HepG2 (cell line): ENCODE measurements around the gene RASD2. TPM values are rescaled to one million over a fixed set of nuclear protein-coding genes. Genes with fewer than 3 reads are reported as not detected.
"Not testable (repeated sequence)": the region's sequence is repeated elsewhere in the genome, so short reads cannot be mapped to it uniquely, and the experiment has no call there.

Experiments
- ATAC-seq: fragments of 200-7000 bp; cut with Tn5 transposase; 3 replicates; pipeline ENCODE4 v1.9.1; 2020; ENCODE audit warnings: mild to moderate bottlenecking, moderate library complexity
- BruUV-seq: library from RNA; stranded (reverse); fragments of 400-500 nt; replicated peaks from 2 replicates; lab custom pipeline; 2021; lab: Mats Ljungman, UMichigan
- CTCF ChIA-PET: fragments of 300-600 bp; formaldehyde crosslinking; extraction: SDS; loops from one replicate; lab custom pipeline; 2021; ENCODE audit warnings: low total read pairs, inconsistent platforms, low intra/inter-chr PET ratio; lab: Yijun Ruan, JAX
- POLR2A ChIA-PET: fragments of 350-600 bp; sonication (Branson Sonifier 250); formaldehyde crosslinking; loops from one replicate; lab custom pipeline; 2020; ENCODE audit warnings: antibody characterized with exemption, inconsistent platforms; lab: Yijun Ruan, JAX
- DNase-seq: peaks from one replicate; pipeline ENCODE4 v3.0.0-alpha.2; 2015; ENCODE audit warnings: low spot score
- FAIRE-seq: peaks from 3 replicates; lab custom pipeline; 2011; peaks lifted over from hg19 to GRCh38; lab: Jason Lieb, UNC
- H2AFZ ChIP-seq: one replicate; pipeline ENCODE4 v1.6.1; 2011; ENCODE audit warnings: low read length, inconsistent platforms
- H3K27ac ChIP-seq: fragments of 300-600 bp; 3 replicates; pipeline ENCODE4 v1.8.0; 2011; ENCODE audit warnings: mixed run types, mild to moderate bottlenecking, mixed read lengths, low read length, inconsistent platforms; ENCODE audit not compliant: insufficient read depth; ENCODE audit errors: extremely low read length
- H3K27me3 ChIP-seq, 2 experiments: fragments of 200-600 bp in 1 of 2; 2 replicates in 1 of 2; 3 replicates in 1 of 2; pipeline versions ENCODE4 v1.6.0 to v1.8.0; 2011; ENCODE audit warnings: low read length in 2 of 2, mild to moderate bottlenecking in 2 of 2, moderate library complexity in 2 of 2, inconsistent platforms in 1 of 2; ENCODE audit not compliant: insufficient read depth in 2 of 2, control insufficient read depth in 1 of 2
- H3K36me3 ChIP-seq, 2 experiments: fragments of 200-600 bp in 1 of 2; replicated peaks in 1 of 2; 2 replicates in 1 of 2; 3 replicates in 1 of 2; pipeline versions ENCODE4 v1.5.1 to v1.8.0; 2011; ENCODE audit warnings: low read length in 2 of 2, inconsistent platforms in 1 of 2; ENCODE audit not compliant: insufficient read depth in 2 of 2, control insufficient read depth in 1 of 2
- H3K4me1 ChIP-seq: 2 replicates; pipeline ENCODE4 v1.5.1; 2012; ENCODE audit warnings: low read length, inconsistent platforms; ENCODE audit not compliant: insufficient read depth
- H3K4me2 ChIP-seq: 2 replicates; pipeline ENCODE4 v1.6.0; 2011; ENCODE audit warnings: low read depth, low read length, inconsistent platforms
- H3K4me3 ChIP-seq, 3 experiments: fragments of 200-600 bp in 1 of 3; sonication (generic), shearing (Covaris generic) in 1 of 3; replicated peaks in 1 of 3; 2 replicates each; pipeline ENCODE4 v1.5.1; 2011 to 2016; ENCODE audit warnings: low read length in 3 of 3, inconsistent platforms in 2 of 3, low read depth in 2 of 3, mild to moderate bottlenecking in 2 of 3, control low read depth in 1 of 3, mixed read lengths in 1 of 3; ENCODE audit not compliant: insufficient read depth in 1 of 3
- H3K79me2 ChIP-seq: one replicate; pipeline ENCODE4 v1.6.1; 2011; ENCODE audit warnings: low read length, inconsistent platforms; ENCODE audit not compliant: insufficient read depth
- H3K9ac ChIP-seq: 2 replicates; pipeline ENCODE4 v1.6.0; 2011; ENCODE audit warnings: mild to moderate bottlenecking, low read depth, low read length, inconsistent platforms; ENCODE audit not compliant: insufficient read depth
- H3K9me3 ChIP-seq: 2 replicates; pipeline ENCODE4 v1.5.1; 2012; ENCODE audit warnings: mild to moderate bottlenecking, low read length
- H4K20me1 ChIP-seq: 2 replicates; pipeline ENCODE4 v1.6.0; 2011; ENCODE audit warnings: inconsistent platforms, mild to moderate bottlenecking, low read length, moderate library complexity; ENCODE audit not compliant: insufficient read depth
- BCL6 ChIP-seq: IDR thresholded peaks from 2 replicates; pipeline ENCODE4 v1.6.1; 2016; ENCODE audit warnings: missing genetic modification reagents, missing compliant biosample characterization
- HNRNPK ChIP-seq: fragments of 200-400 bp; formaldehyde crosslinking; IDR thresholded peaks from 2 replicates; pipeline ENCODE4 v1.6.1; 2018; ENCODE audit warnings: low read length, low read depth, moderate library complexity, mild to moderate bottlenecking; ENCODE audit not compliant: poor library complexity, severe bottlenecking
- MED1 ChIP-seq: sonication (generic); formaldehyde crosslinking; IDR thresholded peaks from 2 replicates; pipeline ENCODE4 v1.4.0; 2020; ENCODE audit warnings: missing genetic modification reagents
- MYC ChIP-seq: sonication (generic); formaldehyde crosslinking; IDR thresholded peaks from 2 replicates; pipeline ENCODE4 v1.9.0; 2021; ENCODE audit warnings: missing genetic modification reagents, borderline replicate concordance
- PCBP1 ChIP-seq: fragments of 200-400 bp; formaldehyde crosslinking; IDR thresholded peaks from 2 replicates; pipeline ENCODE4 v1.6.1; 2017; ENCODE audit warnings: mild to moderate bottlenecking, low read depth, low read length, borderline replicate concordance
- RAD51 ChIP-seq: fragments of 450-650 bp; IDR thresholded peaks from 2 replicates; pipeline ENCODE4 v1.6.1; 2016; ENCODE audit warnings: borderline replicate concordance
- SP4 ChIP-seq: sonication (generic); formaldehyde crosslinking; IDR thresholded peaks from 2 replicates; pipeline ENCODE4 v1.8.1; 2023; ENCODE audit warnings: mild to moderate bottlenecking, missing genetic modification reagents
- SRSF1 ChIP-seq: fragments of 200-400 bp; formaldehyde crosslinking; optimal IDR thresholded peaks from 2 replicates; pipeline ENCODE3; 2017; ENCODE audit warnings: mild to moderate bottlenecking, low read depth, low read length, moderate library complexity
- ZNF260 ChIP-seq: sonication (generic); formaldehyde crosslinking; IDR thresholded peaks from 2 replicates; pipeline ENCODE4 v1.4.0; 2020; ENCODE audit warnings: missing genetic modification reagents, low read depth, mild to moderate bottlenecking, borderline replicate concordance
- WGBS: methylation state at CpG from one replicate; pipeline ENCODE4 v1.1.6; 2017; ENCODE audit warnings: low lambda C conversion rate; 5-methylcytosine and 5-hydroxymethylcytosine counted together
- in situ Hi-C: cut with HindIII; loops from 2 replicates; pipeline ENCODE4 v1.10.0; 2017; ENCODE audit warnings: low pct_unique_long_range_greater_than_20kb; ENCODE audit not compliant: extremely low pct_ligation_motif_present
- intact Hi-C: fragments of 100-400 bp; cut with micrococcal nuclease; formaldehyde crosslinking; loops from one replicate; pipeline ENCODE4 v1.10.0; 2022; ENCODE audit not compliant: unreplicated experiment
- polyA plus RNA-seq, 8 experiments: library from polyadenylated mRNA; depleted of rRNA in 3 of 8; stranded (reverse) in 7 of 8; unstranded in 1 of 8; fragments of >200 nt; fragmentation: Illumina TruSeq in 4 of 8; extraction: Trizol in 4 of 8; gene quantifications; 2 replicates each; pipeline versions ENCODE4 v1.2.1 to v1.2.3, GENCODE V29; 2011 to 2016; ENCODE audit warnings: low read depth in 4 of 8, missing spikeins in 1 of 8, mixed read lengths in 1 of 8; ENCODE audit not compliant: insufficient read depth in 1 of 8
- total RNA-seq, 5 experiments: library from RNA; depleted of rRNA; stranded (reverse); fragments of >200 nt; fragmentation: Illumina TruSeq; extraction: Trizol; gene quantifications; 2 replicates each; pipeline ENCODE4 v1.2.3, GENCODE V29; 2016; ENCODE audit warnings: low read depth in 1 of 5
- TF ChIP-seq, protein P1 (sequence below): IDR thresholded peaks from 2 replicates; pipeline ENCODE4 v1.6.1; 2016; ENCODE audit warnings: mild to moderate bottlenecking, missing biosample characterization, missing genetic modification reagents

RASD2 gene
- total and polyA plus RNA-seq, 2 of the 13 experiments (the other 11 are each of a cell fraction or from before 2014, with no cell fraction given), result not detected

DNA sequence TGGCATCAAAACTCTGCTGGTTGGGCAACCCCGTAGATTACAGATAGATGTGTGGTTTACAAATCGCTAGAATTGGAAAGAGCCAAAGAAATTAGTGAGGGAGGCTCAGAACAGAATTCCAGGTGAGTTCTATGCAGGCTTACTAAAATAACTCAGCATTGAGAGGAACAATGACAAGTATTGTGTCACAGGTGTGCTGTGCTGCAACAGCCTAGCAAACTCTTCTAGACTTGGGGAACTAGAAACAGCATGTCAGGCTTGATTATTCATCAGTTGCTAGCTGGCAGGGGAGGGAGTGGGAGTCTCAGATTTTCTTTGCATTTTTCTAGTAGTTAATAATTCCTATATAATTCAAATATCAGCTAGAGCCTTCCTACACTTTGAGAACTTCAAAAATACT lies 26.3 kb upstream of the RASD2 start:
- 2% methylated on average over 2 of the region's 2 CpGs for WGBS
- Histone ChIP-seq H3K36me3 (no peaks in the 10 kb centered on the region), H4K20me1 (no peaks in the 10 kb centered on the region), H3K9me3 (no peaks in the 10 kb centered on the region), H3K27ac (no peak overlapping the region), H2AFZ (no peak overlapping the region), H3K9ac (no peak overlapping the region)
- in situ Hi-C loops, result no loop called here
- no peak for DNase-seq
- TF ChIP-seq BCL6 (CRISPR knock-in tag), result no peak
- TF ChIP-seq, protein P1, sequence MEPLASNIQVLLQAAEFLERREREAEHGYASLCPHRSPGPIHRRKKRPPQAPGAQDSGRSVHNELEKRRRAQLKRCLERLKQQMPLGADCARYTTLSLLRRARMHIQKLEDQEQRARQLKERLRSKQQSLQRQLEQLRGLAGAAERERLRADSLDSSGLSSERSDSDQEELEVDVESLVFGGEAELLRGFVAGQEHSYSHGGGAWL, result no peak
- TF ChIP-seq MED1 (CRISPR knock-in tag), result no peak
- no peak for TF ChIP-seq MYC
- no peak for TF ChIP-seq ZNF260 (CRISPR knock-in tag)
- no peak for TF ChIP-seq SRSF1
- TF ChIP-seq RAD51, result no peak
- no peak for TF ChIP-seq SP4 (CRISPR knock-in tag)
- TF ChIP-seq, all 625 proteins: peak for 0
- FAIRE-seq (no peak), ATAC-seq (no peak)
- Histone ChIP-seq H3K27me3 (peaks cover 0 to 20% of the 10 kb centered on the region in 2 experiments; a peak in 3 of 5 replicates), H3K4me1 (no peaks in the 10 kb centered on the region), H3K4me3 (no peak overlapping the region), H3K79me2 (no peaks in the 10 kb centered on the region), H3K4me2 (no peak overlapping the region)
- intact Hi-C loops, result no loop called here
- ChIA-PET CTCF (no interaction called here), POLR2A (no interaction called here)
- BruUV-seq, result no TSS peak

DNA sequence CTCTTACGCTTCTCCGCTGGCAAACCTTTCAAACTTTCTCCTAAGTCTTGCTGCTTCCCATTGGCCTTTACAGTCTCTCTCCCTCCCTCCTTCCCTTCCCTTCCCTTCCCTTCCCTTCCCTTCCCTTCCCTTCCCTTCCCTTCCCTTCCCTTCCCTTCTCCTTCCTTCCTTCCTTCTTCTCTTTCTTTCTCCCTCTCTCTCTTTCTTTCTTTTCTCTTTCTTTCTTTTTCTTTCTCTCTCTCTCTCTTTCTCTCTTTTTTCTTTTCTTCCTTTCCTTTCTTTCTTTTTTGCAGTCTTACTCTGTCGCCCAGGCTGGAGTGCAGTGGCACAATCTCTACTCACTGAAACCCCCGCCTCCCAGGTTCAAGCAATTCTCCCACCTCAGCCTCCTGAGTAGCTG lies 24.7 kb upstream of the RASD2 start:
- POLR2A ChIA-PET, H3K27ac ChIP-seq, H3K4me3 ChIP-seq, H3K9me3 ChIP-seq, DNase-seq, BruUV-seq, H3K36me3 ChIP-seq, H4K20me1 ChIP-seq, H3K4me1 ChIP-seq, H3K9ac ChIP-seq, FAIRE-seq, H2AFZ ChIP-seq, CTCF ChIA-PET, ATAC-seq, intact Hi-C loops, H3K79me2 ChIP-seq, in situ Hi-C loops, H3K4me2 ChIP-seq: not testable (repeated sequence)
- WGBS, result 65% methylated on average over 4 of the region's 4 CpGs
- peak; percentile 24 for TF ChIP-seq HNRNPK
- TF ChIP-seq PCBP1, result 0 out of 2 replicates have a peak, but pooled peaks have one; percentile 27
- peaks cover 0 to 32% of the 10 kb centered on the region in 2 experiments; a peak in 3 of 5 replicates for H3K27me3 ChIP-seq
